Activated CD4-positive, alpha-beta T cell treated with anti-CD3 and anti-CD28 coated beads, Interleukin-2, amount 10 ng/mL, durations not matched to agents 7 days and 5 days (primary cell): Measurements from ENCODE around the gene ZNF641. TPM values are rescaled to one million over a fixed set of nuclear protein-coding genes. Genes with fewer than 3 reads are reported as not detected.

Experiments
- total RNA-seq, 2 experiments: library from RNA; stranded (reverse); gene quantifications; one replicate each; pipeline ENCODE4 v1.2.3, GENCODE V29; 2021

The ZNF641 gene
- total RNA-seq, 2 experiments from 2014 or later: 21.5 to 24.0 TPM

Other genes starting within 250 kb of the ZNF641 start
- gene SENP1, start 244.8 kb downstream of the ZNF641 start, total RNA-seq: 10 to 100 TPM; 37.2 to 48.0 TPM
- 10 to 100 TPM; 16.0 to 19.5 TPM for gene PFKM, start 231.6 kb downstream of the ZNF641 start, total RNA-seq
- gene ASB8, start 193.4 kb downstream of the ZNF641 start, total RNA-seq: 10 to 100 TPM; 44.7 to 46.4 TPM
- under 1 TPM; 0.17 to 0.22 TPM for gene CCDC184, start 167.3 kb downstream of the ZNF641 start, total RNA-seq
- not detected for gene OR10AD1, start 147.6 kb downstream of the ZNF641 start, total RNA-seq
- gene ANP32D, start 121.6 kb upstream of the ZNF641 start, total RNA-seq: not detected
- gene C12orf54, start 131.6 kb upstream of the ZNF641 start, total RNA-seq: not detected
- not detected for gene OR8S1, start 174.7 kb upstream of the ZNF641 start, total RNA-seq
- gene LALBA, start 219.1 kb upstream of the ZNF641 start, total RNA-seq: not detected